IMR-90 (cell line): ENCODE data around the gene RHOBTB3.

Experiments used
- CEBPB ChIP-seq: IDR thresholded peaks from 2 replicates; pipeline ENCODE4 v1.6.1; 2012; ENCODE audit warnings: low read depth, low read length, improper control_type of control experiment
- ELK1 ChIP-seq: fragments of 150-350 bp; IDR thresholded peaks from 2 replicates; pipeline ENCODE4 v1.6.1; 2016; ENCODE audit warnings: low read depth, mild to moderate bottlenecking, low read length, moderate library complexity, borderline replicate concordance
- NFE2L2 ChIP-seq: fragments of 150-350 bp; IDR thresholded peaks from 2 replicates; pipeline ENCODE4 v1.6.1; 2016; ENCODE audit warnings: low read depth, mild to moderate bottlenecking, low read length
- RAD21 ChIP-seq: IDR thresholded peaks from 2 replicates; pipeline ENCODE4 v1.6.1; 2012; ENCODE audit warnings: low read length, improper control_type of control experiment
- RCOR1 ChIP-seq: IDR thresholded peaks from 2 replicates; pipeline ENCODE4 v1.6.1; 2012; ENCODE audit warnings: mild to moderate bottlenecking, low read length, improper control_type of control experiment; ENCODE audit not compliant: insufficient replicate concordance
- SMC3 ChIP-seq: fragments of 150-350 bp; IDR thresholded peaks from 2 replicates; pipeline ENCODE4 v1.6.1; 2016; ENCODE audit warnings: low read depth, mild to moderate bottlenecking, antibody characterized with exemption, low read length, moderate library complexity
- TF ChIP-seq, protein P1 (sequence below): conservative IDR thresholded peaks from 2 replicates; pipeline ENCODE4 v1.5.1; 2012; ENCODE audit warnings: mild to moderate bottlenecking, low read depth, low read length, improper control_type of control experiment

DNA sequence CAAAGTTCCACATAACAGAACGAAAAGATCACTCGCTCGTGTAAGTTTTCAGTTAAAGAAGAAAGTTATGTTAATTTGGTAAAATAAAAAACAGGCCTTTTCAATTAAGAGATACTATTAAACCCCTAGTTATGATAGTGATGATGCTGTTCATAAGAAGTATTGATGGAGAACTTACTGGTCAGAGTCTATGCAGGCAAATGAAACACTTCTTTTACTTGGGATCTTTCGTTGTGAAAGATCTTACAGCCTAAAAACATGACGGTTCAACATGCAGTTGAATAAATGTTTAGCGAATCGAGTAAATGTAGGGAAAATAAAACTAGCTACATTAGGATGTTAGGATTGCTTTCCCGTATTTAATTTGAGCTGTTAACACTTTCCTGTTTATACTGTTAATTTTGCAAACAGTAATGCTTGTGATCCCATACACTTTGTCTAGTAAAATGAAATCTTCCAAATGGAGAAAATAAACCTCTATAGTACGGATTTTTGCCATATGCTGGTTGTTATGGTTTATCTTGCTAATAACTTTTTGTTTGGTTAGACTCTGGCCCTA is 2.0 kb downstream of the RHOBTB3 start:
- no peak for TF ChIP-seq NFE2L2
- TF ChIP-seq, protein P1, sequence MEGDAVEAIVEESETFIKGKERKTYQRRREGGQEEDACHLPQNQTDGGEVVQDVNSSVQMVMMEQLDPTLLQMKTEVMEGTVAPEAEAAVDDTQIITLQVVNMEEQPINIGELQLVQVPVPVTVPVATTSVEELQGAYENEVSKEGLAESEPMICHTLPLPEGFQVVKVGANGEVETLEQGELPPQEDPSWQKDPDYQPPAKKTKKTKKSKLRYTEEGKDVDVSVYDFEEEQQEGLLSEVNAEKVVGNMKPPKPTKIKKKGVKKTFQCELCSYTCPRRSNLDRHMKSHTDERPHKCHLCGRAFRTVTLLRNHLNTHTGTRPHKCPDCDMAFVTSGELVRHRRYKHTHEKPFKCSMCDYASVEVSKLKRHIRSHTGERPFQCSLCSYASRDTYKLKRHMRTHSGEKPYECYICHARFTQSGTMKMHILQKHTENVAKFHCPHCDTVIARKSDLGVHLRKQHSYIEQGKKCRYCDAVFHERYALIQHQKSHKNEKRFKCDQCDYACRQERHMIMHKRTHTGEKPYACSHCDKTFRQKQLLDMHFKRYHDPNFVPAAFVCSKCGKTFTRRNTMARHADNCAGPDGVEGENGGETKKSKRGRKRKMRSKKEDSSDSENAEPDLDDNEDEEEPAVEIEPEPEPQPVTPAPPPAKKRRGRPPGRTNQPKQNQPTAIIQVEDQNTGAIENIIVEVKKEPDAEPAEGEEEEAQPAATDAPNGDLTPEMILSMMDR = no peak
- TF ChIP-seq CEBPB = no peak
- TF ChIP-seq RCOR1 = no peak
- TF ChIP-seq RAD21 = no peak
- no peak for TF ChIP-seq SMC3
- TF ChIP-seq ELK1 = no peak
